Psoas muscle (tissue), 8 donors: ENCODE results near the gene CACNG7. TPM values are rescaled to one million over a fixed set of nuclear protein-coding genes. Genes with fewer than 3 reads are reported as not detected.
"Not testable (repeated sequence)": the region's sequence is repeated elsewhere in the genome, so short reads cannot be mapped to it uniquely, and the experiment has no call there.

Source experiments
- ATAC-seq, 4 donors: fragments of 200-7000 bp; cut with Tn5 transposase; one replicate each; pipeline ENCODE4 v1.9.1; 2020; ENCODE audit warnings: moderate library complexity in 3 of 4, mild to moderate bottlenecking in 2 of 4
- DNase-seq, 2 donors: peaks; one replicate each; pipeline ENCODE4 v3.0.0-alpha.2; 2020
- H3K27ac ChIP-seq: fragments of 200-600 bp; one replicate; pipeline ENCODE4 v1.8.0; 2022
- H3K27me3 ChIP-seq, 3 donors: fragments of 200-600 bp in 1 of 3; one replicate each; pipeline versions ENCODE4 v1.6.1 to v1.8.0; 2013 to 2022; ENCODE audit warnings: low read length in 2 of 3, mild to moderate bottlenecking in 2 of 3, moderate library complexity in 1 of 3; ENCODE audit not compliant: insufficient read depth in 3 of 3
- H3K36me3 ChIP-seq, 2 donors: fragments of 200-600 bp in 1 of 2; one replicate each; pipeline versions ENCODE4 v1.6.1 to v1.8.0; 2013 to 2022; ENCODE audit warnings: low read depth in 1 of 2, mild to moderate bottlenecking in 1 of 2, moderate library complexity in 1 of 2; ENCODE audit not compliant: insufficient read depth in 1 of 2
- H3K4me1 ChIP-seq: fragments of 200-600 bp; one replicate; pipeline ENCODE4 v1.8.0; 2022
- H3K4me3 ChIP-seq: fragments of 200-600 bp; one replicate; pipeline ENCODE4 v1.8.0; 2022; ENCODE audit warnings: mild to moderate bottlenecking
- H3K9me3 ChIP-seq: fragments of 200-600 bp; one replicate; pipeline ENCODE4 v1.8.0; 2022
- WGBS, 3 donors: extraction: QIAGEN DNeasy Blood & Tissue Kit; methylation state at CpG; one replicate each; pipeline versions ENCODE4 v1.1.6 to v1.1.7; 2013; 5-methylcytosine and 5-hydroxymethylcytosine counted together
- intact Hi-C, 2 donors: fragments of 100-400 bp; cut with DNase I; formaldehyde crosslinking; loops; one replicate each; pipeline versions ENCODE4 v1.11.0 to v1.14.2; 2022
- polyA plus RNA-seq, 3 donors: library from polyadenylated mRNA; stranded (reverse); fragments of 200-250 nt; gene quantifications; one replicate each; pipeline ENCODE4 v1.2.3, GENCODE V29; 2013
- total RNA-seq, 4 donors: library from RNA; stranded (reverse); fragmentation: NEBNext Ultra II Directional in 2 of 4; extraction: Animal tissue kit (Norgen Biotek cat#: 25700) in 2 of 4; gene quantifications; one replicate each; pipeline versions ENCODE4 v1.2.1 to v1.2.4, GENCODE V29; 2021 to 2023
- TF ChIP-seq, protein P1 (sequence below): fragments of 200-600 bp; IDR thresholded peaks from one replicate; pipeline ENCODE4 v1.8.0; 2022; ENCODE audit warnings: antibody characterized with exemption
- donor health status: healthy with polysubstance abuse.
- donor health status: DM: no; HTN: no; CAD: no; lungs with moderate emphysema.
- donor health status: Bipolar disorder and iron deficiency.
- donor health status: healthy.
- donor health status: DM: yes; HTN: yes; CAD: no.
- donor health status: DM: no; HTN: no; CAD: no.
- donor health status: DM: no; HTN: no; CAD: no.
- donor health status: DM: yes; HTN: yes; CAD: no.

Gene CACNG7
- total and polyA plus RNA-seq, 7 donors = 0.05 TPM; not detected in 6

- Histone ChIP-seq H3K4me1 (no peaks in the 10 kb centered on the region), H3K36me3 (no peaks in the 10 kb centered on the region), H3K27ac (no peak overlapping the region), H3K27me3 (peaks cover 0 to 60% (median 31%) of the 10 kb centered on the region in 3 donors), H3K9me3 (no peaks in the 10 kb centered on the region), H3K4me3 (no peak overlapping the region)
- intact Hi-C loops = no loop called here
- no peak for DNase-seq
- 25 to 35% (median 32%) methylated on average over 9 of the region's 9 CpGs for WGBS, 3 donors
- ATAC-seq = no peak
- TF ChIP-seq, protein P1, sequence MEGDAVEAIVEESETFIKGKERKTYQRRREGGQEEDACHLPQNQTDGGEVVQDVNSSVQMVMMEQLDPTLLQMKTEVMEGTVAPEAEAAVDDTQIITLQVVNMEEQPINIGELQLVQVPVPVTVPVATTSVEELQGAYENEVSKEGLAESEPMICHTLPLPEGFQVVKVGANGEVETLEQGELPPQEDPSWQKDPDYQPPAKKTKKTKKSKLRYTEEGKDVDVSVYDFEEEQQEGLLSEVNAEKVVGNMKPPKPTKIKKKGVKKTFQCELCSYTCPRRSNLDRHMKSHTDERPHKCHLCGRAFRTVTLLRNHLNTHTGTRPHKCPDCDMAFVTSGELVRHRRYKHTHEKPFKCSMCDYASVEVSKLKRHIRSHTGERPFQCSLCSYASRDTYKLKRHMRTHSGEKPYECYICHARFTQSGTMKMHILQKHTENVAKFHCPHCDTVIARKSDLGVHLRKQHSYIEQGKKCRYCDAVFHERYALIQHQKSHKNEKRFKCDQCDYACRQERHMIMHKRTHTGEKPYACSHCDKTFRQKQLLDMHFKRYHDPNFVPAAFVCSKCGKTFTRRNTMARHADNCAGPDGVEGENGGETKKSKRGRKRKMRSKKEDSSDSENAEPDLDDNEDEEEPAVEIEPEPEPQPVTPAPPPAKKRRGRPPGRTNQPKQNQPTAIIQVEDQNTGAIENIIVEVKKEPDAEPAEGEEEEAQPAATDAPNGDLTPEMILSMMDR = no peak
These were observed 36.4 kb downstream of the CACNG7 start for GRCh38 chr19:53945441-53945840.

DNA sequence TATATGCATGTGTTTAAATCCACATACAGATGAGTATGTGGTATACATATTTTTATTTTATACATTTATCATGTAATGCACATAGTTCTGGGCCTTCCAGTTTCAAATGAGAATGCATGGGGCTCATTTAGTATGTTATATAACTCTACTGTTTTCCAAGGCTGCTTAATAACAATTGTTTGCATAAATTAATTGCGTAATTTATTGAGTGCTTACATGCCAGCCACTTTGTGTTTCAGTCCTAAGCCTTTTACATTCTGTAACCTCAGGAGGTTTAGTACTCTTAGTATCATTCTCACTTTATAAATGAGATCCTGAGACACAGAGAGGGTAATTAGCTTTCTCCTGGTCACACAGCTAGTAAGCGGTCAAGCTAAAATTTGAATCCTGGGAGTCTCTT is 36.9 kb downstream of the CACNG7 start:
- WGBS, 3 donors = 97 to 98% (median 97%) methylated on average over 2 of the region's 2 CpGs
- H3K27me3 ChIP-seq = peaks cover 0 to 57% (median 31%) of the 10 kb centered on the region in 3 donors
- intact Hi-C loops = no loop called here
- no peaks in the 10 kb centered on the region for H3K36me3 ChIP-seq
- TF ChIP-seq, protein P1 = no peak
- no peak for DNase-seq
- no peak overlapping the region for H3K4me3 ChIP-seq
- ATAC-seq = no peak
- no peaks in the 10 kb centered on the region for H3K9me3 ChIP-seq
- H3K27ac ChIP-seq = no peak overlapping the region
- no peaks in the 10 kb centered on the region for H3K4me1 ChIP-seq

DNA sequence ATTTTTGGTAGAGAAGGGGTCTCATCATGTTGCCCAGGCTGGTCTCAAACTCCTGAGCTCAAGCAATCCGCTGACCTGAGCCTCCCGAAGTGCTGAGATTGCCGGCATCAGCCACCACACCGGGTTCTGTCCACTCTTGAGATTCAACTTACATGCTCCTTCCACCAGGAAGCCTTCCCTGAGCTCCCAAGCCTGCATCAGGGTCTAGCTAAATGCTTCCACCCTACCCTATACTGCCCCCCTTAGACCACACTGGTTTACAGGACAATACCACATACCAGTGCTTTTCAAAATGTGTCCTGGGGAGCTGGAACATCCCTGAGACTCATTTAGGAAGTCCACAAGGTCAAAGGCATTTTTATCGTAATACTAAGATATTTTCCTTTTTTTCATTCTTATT is 38.5 kb downstream of the CACNG7 start:
- TF ChIP-seq, protein P1 = no peak
- no peaks in the 10 kb centered on the region for H3K4me1 ChIP-seq
- no peak overlapping the region for H3K4me3 ChIP-seq
- no peaks in the 10 kb centered on the region for H3K9me3 ChIP-seq
- intact Hi-C loops = no loop called here
- 55 to 63% (median 62%) methylated on average over 5 of the region's 5 CpGs for WGBS, 3 donors
- H3K27me3 ChIP-seq = peaks cover 0 to 41% (median 22%) of the 10 kb centered on the region in 3 donors
- no peak for DNase-seq
- no peak for ATAC-seq
- no peak overlapping the region for H3K27ac ChIP-seq
- no peaks in the 10 kb centered on the region for H3K36me3 ChIP-seq

DNA sequence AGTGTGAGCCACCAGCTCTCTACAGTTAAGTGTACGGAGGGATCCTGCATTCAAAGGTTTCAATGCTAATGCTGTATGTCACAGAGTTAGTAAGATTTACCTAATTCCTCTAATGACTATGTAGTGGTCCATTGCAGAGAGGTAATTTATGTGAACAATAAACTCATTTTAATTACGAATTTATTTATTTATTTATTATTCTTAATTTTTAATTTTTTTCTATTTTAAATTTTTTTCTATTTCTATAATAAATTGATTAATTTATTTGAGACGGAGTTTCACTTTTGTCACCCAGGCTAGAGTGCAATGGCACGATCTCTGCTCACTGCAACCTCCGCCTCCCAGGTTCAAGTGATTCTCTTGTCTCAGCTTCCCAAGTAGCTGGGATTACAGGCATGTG is 39.5 kb downstream of the CACNG7 start:
- ATAC-seq, H3K4me3 ChIP-seq, H3K36me3 ChIP-seq, intact Hi-C loops, DNase-seq, H3K27ac ChIP-seq, H3K4me1 ChIP-seq, H3K9me3 ChIP-seq: not testable (repeated sequence)
- H3K27me3 ChIP-seq = peaks cover 0 to 39% (median 15%) of the 10 kb centered on the region in 3 donors
- WGBS, 3 donors = 77 to 83% (median 79%) methylated on average over 5 of the region's 5 CpGs

GRCh38 chr19:53951436-53951835 is 42.4 kb downstream of the CACNG7 start:
- Histone ChIP-seq H3K36me3 (no peaks in the 10 kb centered on the region), H3K27ac (no peak overlapping the region), H3K4me1 (no peaks in the 10 kb centered on the region), H3K4me3 (no peak overlapping the region), H3K9me3 (no peaks in the 10 kb centered on the region), H3K27me3 (peaks cover 0 to 39% (median 8%) of the 10 kb centered on the region in 3 donors)
- ATAC-seq (no peak), DNase-seq (no peak)
- 32 to 40% (median 40%) methylated on average over 11 of the region's 11 CpGs for WGBS, 3 donors
- TF ChIP-seq, protein P1 = no peak
- intact Hi-C loops = no loop called here
